Measurements from ENCODE around the gene ZBED2.

GRCh38 chr3:111616417-111617105 is 21.4 kb upstream of the ZBED2 start:
- TF ChIP-seq CTCF (IDR thresholded peaks at IDR 0.05) (no peak), POLR2A (IDR thresholded peaks at IDR 0.05) (no peak)

Data from body of pancreas (tissue), 4 donors.